ENCODE data around the gene STH.

GRCh38 chr17:45996282-45996937 is 2.6 kb upstream of the STH start:
- TF ChIP-seq, protein P1, sequence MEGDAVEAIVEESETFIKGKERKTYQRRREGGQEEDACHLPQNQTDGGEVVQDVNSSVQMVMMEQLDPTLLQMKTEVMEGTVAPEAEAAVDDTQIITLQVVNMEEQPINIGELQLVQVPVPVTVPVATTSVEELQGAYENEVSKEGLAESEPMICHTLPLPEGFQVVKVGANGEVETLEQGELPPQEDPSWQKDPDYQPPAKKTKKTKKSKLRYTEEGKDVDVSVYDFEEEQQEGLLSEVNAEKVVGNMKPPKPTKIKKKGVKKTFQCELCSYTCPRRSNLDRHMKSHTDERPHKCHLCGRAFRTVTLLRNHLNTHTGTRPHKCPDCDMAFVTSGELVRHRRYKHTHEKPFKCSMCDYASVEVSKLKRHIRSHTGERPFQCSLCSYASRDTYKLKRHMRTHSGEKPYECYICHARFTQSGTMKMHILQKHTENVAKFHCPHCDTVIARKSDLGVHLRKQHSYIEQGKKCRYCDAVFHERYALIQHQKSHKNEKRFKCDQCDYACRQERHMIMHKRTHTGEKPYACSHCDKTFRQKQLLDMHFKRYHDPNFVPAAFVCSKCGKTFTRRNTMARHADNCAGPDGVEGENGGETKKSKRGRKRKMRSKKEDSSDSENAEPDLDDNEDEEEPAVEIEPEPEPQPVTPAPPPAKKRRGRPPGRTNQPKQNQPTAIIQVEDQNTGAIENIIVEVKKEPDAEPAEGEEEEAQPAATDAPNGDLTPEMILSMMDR (conservative IDR thresholded peaks at IDR 0.05; ENCODE audit: low read depth, low read length) = no peak
- TF ChIP-seq CEBPB (IDR thresholded peaks at IDR 0.05; ENCODE audit: low read depth, low read length) (no peak), POLR2A (IDR thresholded peaks at IDR 0.05; ENCODE audit: low read depth, low read length) (no peak), CHD1 (IDR thresholded peaks at IDR 0.05; ENCODE audit: low read depth, low read length) (no peak), MXI1 (IDR thresholded peaks at IDR 0.05; ENCODE audit: borderline replicate concordance, low read depth, low read length) (no peak), NFE2L2 (IDR thresholded peaks at IDR 0.05; ENCODE audit: low read depth, low read length) (no peak), SMC3 (IDR thresholded peaks at IDR 0.05; ENCODE audit: low read depth, low read length) (no peak), RCOR1 (IDR thresholded peaks at IDR 0.05; ENCODE audit: insufficient replicate concordance, low read length) (no peak), RFX5 (IDR thresholded peaks at IDR 0.05; ENCODE audit: low read depth, low read length) (no peak), RAD21 (IDR thresholded peaks at IDR 0.05; ENCODE audit: low read length) (no peak)

Measured in IMR-90 (cell line).